SW480 (cell line): ENCODE data around the gene RYR2.
"Not testable (repeated sequence)": the region's sequence is repeated elsewhere in the genome, so short reads cannot be mapped to it uniquely, and the experiment has no call there.

Experiments
- DNase-seq: peaks from one replicate; pipeline ENCODE4 v3.0.0-alpha.2; 2016; ENCODE audit warnings: low spot score

The RYR2 gene

GRCh38 chr1:237146241-237146640, 104.3 kb downstream of the RYR2 start:
- no peak for DNase-seq

DNA sequence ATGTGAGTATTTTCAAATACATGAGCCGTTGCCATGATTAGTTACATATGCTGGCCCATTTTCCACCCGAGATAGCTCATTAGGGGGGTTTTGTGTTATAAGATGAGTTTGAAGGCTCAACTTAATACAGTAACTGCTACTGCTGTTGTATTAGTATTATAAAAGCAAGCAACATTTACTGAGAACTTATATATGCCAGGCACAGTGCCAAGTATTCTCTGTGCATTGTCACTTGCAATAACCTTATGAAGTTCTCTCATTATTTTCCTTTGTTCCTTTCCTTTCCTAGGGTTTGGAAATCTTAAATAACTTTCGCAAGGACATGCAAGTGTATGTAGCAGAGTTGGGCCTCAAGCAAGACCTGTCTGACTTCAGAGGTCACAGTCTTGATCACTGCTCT, 107.9 kb downstream of the RYR2 start:
- no peak for DNase-seq

DNA sequence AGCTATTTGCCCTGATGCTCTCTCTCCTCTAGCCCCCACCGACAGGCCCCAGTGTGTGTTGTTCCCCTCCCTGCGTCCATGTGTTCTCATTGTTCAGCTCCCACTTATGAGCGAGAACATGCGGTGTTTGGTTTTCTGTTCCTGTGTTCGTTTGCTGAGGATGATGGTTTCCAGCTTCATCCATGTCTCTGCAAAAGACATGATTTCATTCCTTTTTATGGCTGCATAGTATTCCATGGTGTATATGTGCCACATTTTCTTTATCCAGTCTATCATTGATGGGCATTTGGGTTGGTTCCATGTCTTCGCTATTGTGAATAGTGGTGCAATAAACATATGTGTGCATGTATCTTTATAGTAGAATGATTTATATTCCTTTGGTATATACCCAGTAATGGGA, 110.0 kb downstream of the RYR2 start:
- DNase-seq, result not testable (repeated sequence)

GRCh38 chr1:237152506-237153335, 110.7 kb downstream of the RYR2 start:
- DNase-seq, result no peak

DNA sequence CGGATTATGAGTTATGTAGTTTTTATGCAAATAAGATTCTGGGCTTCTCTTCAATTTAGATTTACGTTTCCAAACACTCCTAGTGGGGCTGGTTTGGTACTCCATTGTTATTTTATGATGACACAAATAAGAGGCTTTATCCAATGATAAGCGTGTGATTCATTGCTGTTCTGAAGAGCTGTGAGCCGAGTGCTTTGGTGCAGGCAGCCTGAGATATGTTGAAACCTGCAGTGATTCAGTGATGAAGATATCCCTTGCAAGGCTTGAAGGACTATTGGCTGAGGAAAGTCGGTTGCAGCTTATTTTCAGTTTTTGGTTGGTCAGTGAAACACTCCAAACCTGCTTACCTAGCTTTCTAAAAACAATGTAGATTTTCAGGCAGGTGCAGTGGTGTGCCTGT, 112.2 kb downstream of the RYR2 start:
- no peak for DNase-seq

DNA sequence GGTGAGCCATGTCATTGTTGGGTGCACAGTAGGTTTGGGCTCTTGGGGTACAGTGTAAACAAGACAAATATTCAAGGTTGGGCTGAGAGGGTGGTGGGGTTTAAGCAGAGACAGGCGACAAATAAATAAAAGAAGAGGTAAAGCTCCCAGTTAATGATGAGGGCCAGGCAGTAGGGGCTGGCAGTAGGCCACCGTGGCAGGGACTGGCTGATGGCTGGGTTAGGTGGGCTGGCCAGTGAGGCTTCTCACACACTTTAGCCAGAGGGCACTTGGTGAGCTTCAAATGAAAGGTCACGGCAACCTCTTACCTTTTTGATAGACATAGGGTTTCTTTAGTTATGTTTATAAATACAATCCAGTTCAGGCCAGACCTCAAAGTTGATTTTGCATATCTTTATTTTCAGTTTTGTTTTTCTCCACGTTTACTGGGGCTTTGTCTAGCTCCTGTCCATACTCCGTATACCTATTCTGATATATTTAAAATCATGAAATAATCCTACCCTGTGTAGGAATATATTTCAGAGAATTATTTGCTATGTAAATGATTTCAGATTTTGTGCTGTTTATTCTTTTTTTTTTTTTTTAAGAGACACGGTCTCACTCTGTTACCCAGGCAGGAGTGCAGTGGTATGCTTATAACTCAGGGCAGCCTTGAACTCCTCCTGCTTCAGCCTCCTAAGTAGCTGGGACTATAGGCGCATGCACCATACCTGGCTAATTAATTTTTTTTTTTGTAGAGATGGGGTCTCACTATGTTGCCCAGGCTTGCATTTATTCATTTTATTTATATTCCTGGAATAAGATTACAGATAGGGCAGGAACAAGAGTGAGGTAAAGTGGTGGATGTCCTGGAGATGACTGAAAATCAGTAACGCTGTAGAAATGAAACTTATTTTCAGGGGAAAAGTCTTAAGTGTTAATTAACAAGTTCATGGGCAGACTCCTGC, 122.7 kb downstream of the RYR2 start:
- DNase-seq, result no peak

- no peak for DNase-seq
Observed at GRCh38 chr1:237166086-237166485, 124.1 kb downstream of the RYR2 start.

- no peak for DNase-seq
Observed at GRCh38 chr1:237166593-237167101, 124.7 kb downstream of the RYR2 start.

GRCh38 chr1:237170149-237170548, 128.2 kb downstream of the RYR2 start:
- DNase-seq, result no peak

DNA sequence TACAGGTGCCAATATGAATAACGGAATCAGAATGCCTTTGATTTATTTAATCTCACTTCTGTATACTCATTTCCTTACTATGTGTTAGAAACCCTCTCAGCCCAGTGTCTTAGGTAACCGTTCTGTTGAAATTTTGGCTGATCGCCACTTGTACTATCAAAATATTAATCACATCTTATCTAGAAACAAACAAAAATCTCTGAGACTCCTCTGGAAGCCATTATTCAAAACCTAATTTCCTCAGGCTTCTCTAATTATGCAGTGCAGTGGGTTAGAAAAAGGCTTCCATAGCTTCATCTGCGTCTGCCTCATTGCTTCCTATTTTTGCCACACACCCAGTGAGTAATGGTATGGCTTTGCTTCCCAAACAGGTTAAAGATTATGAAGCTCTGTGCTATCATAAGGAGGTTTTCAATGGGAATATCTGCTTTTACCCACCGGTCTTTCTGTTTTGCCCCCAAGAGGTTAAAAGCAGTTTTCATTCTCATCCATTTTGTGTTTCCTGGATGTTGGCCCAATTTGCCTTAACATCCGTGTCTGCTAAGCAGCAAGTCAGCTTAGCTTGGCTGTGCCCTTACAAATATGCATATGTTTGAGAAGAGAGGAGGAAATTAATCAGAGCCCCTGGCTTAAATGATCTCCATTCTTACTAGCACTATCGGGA, 129.6 kb downstream of the RYR2 start:
- no peak for DNase-seq

- DNase-seq, result no peak
Observed at GRCh38 chr1:237172118-237172485, 130.1 kb downstream of the RYR2 start.

- no peak for DNase-seq
Observed at GRCh38 chr1:237179503-237179902, 137.5 kb downstream of the RYR2 start.

- no peak for DNase-seq
Observed at GRCh38 chr1:237180256-237180655, 138.3 kb downstream of the RYR2 start.

- no peak for DNase-seq
Observed at GRCh38 chr1:237181743-237182317, 139.8 kb downstream of the RYR2 start.

DNA sequence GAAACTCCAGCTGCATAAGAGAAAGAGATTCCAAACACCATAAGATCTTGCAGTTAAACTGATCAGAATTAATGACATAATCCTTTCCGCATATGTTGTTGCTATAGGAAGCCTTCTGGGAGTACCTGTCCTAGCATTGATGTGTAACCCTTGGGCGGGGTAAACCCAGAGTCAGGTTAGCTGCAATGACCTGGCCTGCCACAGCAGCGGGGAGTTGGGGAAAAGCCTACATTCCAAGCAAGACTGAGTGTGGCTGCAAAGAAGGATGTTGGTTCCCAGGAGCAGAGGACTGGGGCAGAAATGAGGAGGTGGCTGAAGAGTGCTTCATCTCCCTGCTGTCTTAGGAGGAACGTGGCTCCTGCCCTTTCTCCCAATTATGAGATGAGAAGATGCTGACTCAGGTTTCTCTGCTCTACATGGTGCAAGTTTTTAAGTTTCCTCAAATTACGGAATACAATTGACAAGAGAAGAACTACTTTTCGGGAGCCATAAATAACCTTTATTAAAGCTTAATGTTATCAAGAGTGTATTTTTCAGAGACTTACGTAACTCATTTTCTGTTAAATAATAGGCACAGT, 142.1 kb downstream of the RYR2 start:
- DNase-seq, result no peak

DNA sequence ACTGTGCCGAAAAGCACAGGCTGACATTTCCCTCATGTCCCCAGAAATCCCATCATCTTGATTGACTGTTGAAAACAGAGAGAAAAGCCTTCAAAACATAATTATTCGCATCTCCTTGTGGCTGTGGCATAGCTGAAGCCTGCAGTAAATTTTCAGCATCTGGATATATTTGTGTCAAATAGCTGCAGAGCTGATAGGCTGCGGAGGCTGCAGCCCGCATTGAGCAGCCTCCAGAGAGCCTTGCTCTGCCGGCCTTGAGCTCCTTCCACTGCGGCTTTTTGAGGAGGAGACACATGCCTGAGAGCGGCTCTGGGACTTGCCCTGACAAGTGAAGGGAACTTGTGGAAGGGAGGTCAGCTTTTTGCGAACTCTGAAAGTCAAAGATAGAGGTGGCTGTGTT, 144.7 kb downstream of the RYR2 start:
- DNase-seq, result no peak

DNA sequence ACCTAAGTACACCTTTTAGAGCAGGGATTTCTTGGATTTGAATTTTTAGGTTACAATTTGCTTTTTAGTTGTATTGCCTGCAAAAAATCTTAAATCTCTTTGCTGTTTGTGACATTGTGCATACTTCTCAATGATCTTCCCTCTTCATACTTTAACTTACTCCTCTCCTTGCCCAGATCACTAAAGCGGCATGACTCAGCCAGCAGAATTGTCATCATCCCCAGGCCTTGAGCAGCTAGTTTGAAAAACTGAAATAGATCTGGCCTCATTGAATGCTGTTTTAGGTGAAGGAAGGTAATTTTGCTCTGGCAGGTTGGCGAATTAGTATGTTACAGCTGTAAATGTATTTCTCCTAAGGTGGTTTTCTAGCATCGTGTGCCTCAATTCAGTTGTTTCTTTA, 145.9 kb downstream of the RYR2 start:
- no peak for DNase-seq

GRCh38 chr1:237191403-237191802, 149.4 kb downstream of the RYR2 start:
- DNase-seq, result no peak

- peak; percentile 16 for DNase-seq
Observed at GRCh38 chr1:237197470-237198425, 155.8 kb downstream of the RYR2 start.

DNA sequence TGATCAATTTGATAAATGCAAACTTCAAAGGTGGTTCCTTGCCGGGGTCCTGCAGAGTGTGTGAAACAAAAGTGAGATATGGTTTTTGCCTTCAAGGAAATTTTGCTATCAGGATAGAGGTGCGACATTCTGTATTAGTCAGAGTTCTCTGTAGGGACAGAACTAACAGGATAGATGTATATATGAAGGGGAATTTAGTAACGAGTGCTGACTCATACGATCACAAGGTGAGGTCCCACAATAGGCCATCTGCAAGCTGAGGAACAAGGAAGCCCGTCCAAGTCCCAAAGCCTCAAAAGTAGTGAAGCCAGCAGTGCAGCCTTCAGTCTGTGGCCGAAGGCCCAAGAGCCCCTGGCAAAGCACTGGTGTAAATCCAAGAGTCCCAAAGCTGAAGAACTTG, 157.0 kb downstream of the RYR2 start:
- no peak for DNase-seq
